ENCODE measurements around the gene FAM222B. TPM values are rescaled to one million over a fixed set of nuclear protein-coding genes. Genes with fewer than 3 reads are reported as not detected.

Gene FAM222B
- total and polyA plus RNA-seq, 9 of the 15 experiments (the other 6 are each of a cell fraction or from before 2014, with no cell fraction given), result 4.0 to 34.6 (median 7.5) TPM

- TF ChIP-seq JUNB (CRISPR knock-in tag; conservative IDR thresholded peaks at IDR 0.05), result no peak
- TF ChIP-seq TFE3 (CRISPR knock-in tag; IDR thresholded peaks at IDR 0.05), result no peak
- peak; percentile 82; the same call in 1 of the 2 replicates for TF ChIP-seq MTA3 (IDR thresholded peaks at IDR 0.05; ENCODE audit: borderline replicate concordance)
- no peak for TF ChIP-seq MTA2 (IDR thresholded peaks at IDR 0.05; ENCODE audit: low read depth)
- TF ChIP-seq, protein P1, sequence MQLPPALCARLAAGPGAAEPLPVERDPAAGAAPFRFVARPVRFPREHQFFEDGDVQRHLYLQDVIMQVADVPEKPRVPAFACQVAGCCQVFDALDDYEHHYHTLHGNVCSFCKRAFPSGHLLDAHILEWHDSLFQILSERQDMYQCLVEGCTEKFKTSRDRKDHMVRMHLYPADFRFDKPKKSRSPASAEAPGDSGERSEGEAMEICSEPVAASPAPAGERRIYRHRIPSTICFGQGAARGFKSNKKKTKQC (CRISPR knock-in tag; IDR thresholded peaks at IDR 0.05), result no peak; the same call in 1 of the 2 replicates
- TF ChIP-seq PTTG1 (tag; IDR thresholded peaks at IDR 0.05; ENCODE audit: low read depth), result no peak
- TF ChIP-seq HCFC1 (IDR thresholded peaks at IDR 0.05; ENCODE audit: low read depth, low read length), result peak; percentile 52
- TF ChIP-seq FOXK2 (conservative IDR thresholded peaks at IDR 0.05 in 1 of 2, IDR thresholded peaks at IDR 0.05 in 1 of 2; ENCODE audit: low read depth in 2 of 2), result peak; percentile 28 to 48; a peak in 2 of 4 replicates
- no peak for TF ChIP-seq BCLAF1 (IDR thresholded peaks at IDR 0.05; ENCODE audit: borderline replicate concordance in 1 of 2, control insufficient read depth in 1 of 2, low read depth in 2 of 2, low read length in 1 of 2)
- no peak for TF ChIP-seq ELF4 (CRISPR knock-in tag; IDR thresholded peaks at IDR 0.05)
- no peak for TF ChIP-seq IRF1 (CRISPR knock-in tag; IDR thresholded peaks at IDR 0.05; ENCODE audit: borderline replicate concordance)
- TF ChIP-seq MAX (CRISPR knock-in tag; IDR thresholded peaks at IDR 0.05), result peak; percentile 49
- no peak for TF ChIP-seq ZNF253 (CRISPR knock-in tag; conservative IDR thresholded peaks at IDR 0.05)
- TF ChIP-seq BRD9 (IDR thresholded peaks at IDR 0.05; ENCODE audit: low read depth, partially characterized antibody), result peak; percentile 50
- no peak for TF ChIP-seq TCFL5 (CRISPR knock-in tag; conservative IDR thresholded peaks at IDR 0.05)
- TF ChIP-seq NRF1 (conservative IDR thresholded peaks at IDR 0.05 in 1 of 2, IDR thresholded peaks at IDR 0.05 in 1 of 2), result peak; percentile 77 to 81
- 0 out of 2 replicates have a peak, but pooled peaks have one; percentile 7 for TF ChIP-seq TRIM28 (IDR thresholded peaks at IDR 0.05)
- TF ChIP-seq, protein P2, sequence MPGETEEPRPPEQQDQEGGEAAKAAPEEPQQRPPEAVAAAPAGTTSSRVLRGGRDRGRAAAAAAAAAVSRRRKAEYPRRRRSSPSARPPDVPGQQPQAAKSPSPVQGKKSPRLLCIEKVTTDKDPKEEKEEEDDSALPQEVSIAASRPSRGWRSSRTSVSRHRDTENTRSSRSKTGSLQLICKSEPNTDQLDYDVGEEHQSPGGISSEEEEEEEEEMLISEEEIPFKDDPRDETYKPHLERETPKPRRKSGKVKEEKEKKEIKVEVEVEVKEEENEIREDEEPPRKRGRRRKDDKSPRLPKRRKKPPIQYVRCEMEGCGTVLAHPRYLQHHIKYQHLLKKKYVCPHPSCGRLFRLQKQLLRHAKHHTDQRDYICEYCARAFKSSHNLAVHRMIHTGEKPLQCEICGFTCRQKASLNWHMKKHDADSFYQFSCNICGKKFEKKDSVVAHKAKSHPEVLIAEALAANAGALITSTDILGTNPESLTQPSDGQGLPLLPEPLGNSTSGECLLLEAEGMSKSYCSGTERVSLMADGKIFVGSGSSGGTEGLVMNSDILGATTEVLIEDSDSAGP (CRISPR knock-in tag; IDR thresholded peaks at IDR 0.05), result peak; percentile 69
- no peak for TF ChIP-seq SMARCB1 (IDR thresholded peaks at IDR 0.05; ENCODE audit: insufficient read length, low read depth)
These were observed 115.7 kb downstream of the FAM222B start (continued) for GRCh38 chr17:28726627-28727491.

Measured in K562 (cell line).